Psoas muscle (tissue), 8 donors: ENCODE data around the gene SCUBE1. TPM values are rescaled to one million over a fixed set of nuclear protein-coding genes. Genes with fewer than 3 reads are reported as not detected.

Experiments used
- ATAC-seq, 4 donors: fragments of 200-7000 bp; cut with Tn5 transposase; one replicate each; pipeline ENCODE4 v1.9.1; 2020; ENCODE audit warnings: moderate library complexity in 3 of 4, mild to moderate bottlenecking in 2 of 4
- DNase-seq, 2 donors: peaks; one replicate each; pipeline ENCODE4 v3.0.0-alpha.2; 2020
- H3K27ac ChIP-seq: fragments of 200-600 bp; one replicate; pipeline ENCODE4 v1.8.0; 2022
- H3K27me3 ChIP-seq, 3 donors: fragments of 200-600 bp in 1 of 3; one replicate each; pipeline versions ENCODE4 v1.6.1 to v1.8.0; 2013 to 2022; ENCODE audit warnings: low read length in 2 of 3, mild to moderate bottlenecking in 2 of 3, moderate library complexity in 1 of 3; ENCODE audit not compliant: insufficient read depth in 3 of 3
- H3K36me3 ChIP-seq, 2 donors: fragments of 200-600 bp in 1 of 2; one replicate each; pipeline versions ENCODE4 v1.6.1 to v1.8.0; 2013 to 2022; ENCODE audit warnings: low read depth in 1 of 2, mild to moderate bottlenecking in 1 of 2, moderate library complexity in 1 of 2; ENCODE audit not compliant: insufficient read depth in 1 of 2
- H3K4me1 ChIP-seq: fragments of 200-600 bp; one replicate; pipeline ENCODE4 v1.8.0; 2022
- H3K4me3 ChIP-seq: fragments of 200-600 bp; one replicate; pipeline ENCODE4 v1.8.0; 2022; ENCODE audit warnings: mild to moderate bottlenecking
- H3K9me3 ChIP-seq: fragments of 200-600 bp; one replicate; pipeline ENCODE4 v1.8.0; 2022
- WGBS, 3 donors: extraction: QIAGEN DNeasy Blood & Tissue Kit; methylation state at CpG; one replicate each; pipeline versions ENCODE4 v1.1.6 to v1.1.7; 2013; 5-methylcytosine and 5-hydroxymethylcytosine counted together
- intact Hi-C, 2 donors: fragments of 100-400 bp; cut with DNase I; formaldehyde crosslinking; loops; one replicate each; pipeline versions ENCODE4 v1.11.0 to v1.14.2; 2022
- polyA plus RNA-seq, 3 donors: library from polyadenylated mRNA; stranded (reverse); fragments of 200-250 nt; gene quantifications; one replicate each; pipeline ENCODE4 v1.2.3, GENCODE V29; 2013
- total RNA-seq, 4 donors: library from RNA; stranded (reverse); fragmentation: NEBNext Ultra II Directional in 2 of 4; extraction: Animal tissue kit (Norgen Biotek cat#: 25700) in 2 of 4; gene quantifications; one replicate each; pipeline versions ENCODE4 v1.2.1 to v1.2.4, GENCODE V29; 2021 to 2023
- TF ChIP-seq, protein P1 (sequence below): fragments of 200-600 bp; IDR thresholded peaks from one replicate; pipeline ENCODE4 v1.8.0; 2022; ENCODE audit warnings: antibody characterized with exemption
- donor health status: healthy with polysubstance abuse.
- donor health status: DM: no; HTN: no; CAD: no; lungs with moderate emphysema.
- donor health status: Bipolar disorder and iron deficiency.
- donor health status: healthy.
- donor health status: DM: yes; HTN: yes; CAD: no.
- donor health status: DM: no; HTN: no; CAD: no.
- donor health status: DM: no; HTN: no; CAD: no.
- donor health status: DM: yes; HTN: yes; CAD: no.

Gene SCUBE1
- total and polyA plus RNA-seq, 7 donors: 0.04 to 0.19 (median 0.08) TPM

- DNase-seq: no peak
- H3K9me3 ChIP-seq: no peaks in the 10 kb centered on the region
- H3K4me1 ChIP-seq: no peaks in the 10 kb centered on the region
- no peak overlapping the region for H3K4me3 ChIP-seq
- no peak for ATAC-seq
- intact Hi-C loops: no loop called here
- no peaks in the 10 kb centered on the region for H3K36me3 ChIP-seq
- 84 to 87% (median 87%) methylated on average over 6 of the region's 6 CpGs for WGBS, 3 donors
- TF ChIP-seq, protein P1, sequence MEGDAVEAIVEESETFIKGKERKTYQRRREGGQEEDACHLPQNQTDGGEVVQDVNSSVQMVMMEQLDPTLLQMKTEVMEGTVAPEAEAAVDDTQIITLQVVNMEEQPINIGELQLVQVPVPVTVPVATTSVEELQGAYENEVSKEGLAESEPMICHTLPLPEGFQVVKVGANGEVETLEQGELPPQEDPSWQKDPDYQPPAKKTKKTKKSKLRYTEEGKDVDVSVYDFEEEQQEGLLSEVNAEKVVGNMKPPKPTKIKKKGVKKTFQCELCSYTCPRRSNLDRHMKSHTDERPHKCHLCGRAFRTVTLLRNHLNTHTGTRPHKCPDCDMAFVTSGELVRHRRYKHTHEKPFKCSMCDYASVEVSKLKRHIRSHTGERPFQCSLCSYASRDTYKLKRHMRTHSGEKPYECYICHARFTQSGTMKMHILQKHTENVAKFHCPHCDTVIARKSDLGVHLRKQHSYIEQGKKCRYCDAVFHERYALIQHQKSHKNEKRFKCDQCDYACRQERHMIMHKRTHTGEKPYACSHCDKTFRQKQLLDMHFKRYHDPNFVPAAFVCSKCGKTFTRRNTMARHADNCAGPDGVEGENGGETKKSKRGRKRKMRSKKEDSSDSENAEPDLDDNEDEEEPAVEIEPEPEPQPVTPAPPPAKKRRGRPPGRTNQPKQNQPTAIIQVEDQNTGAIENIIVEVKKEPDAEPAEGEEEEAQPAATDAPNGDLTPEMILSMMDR: no peak
- peaks cover 1 to 45% (median 5%) of the 10 kb centered on the region in 3 donors for H3K27me3 ChIP-seq
- no peak overlapping the region for H3K27ac ChIP-seq
These were observed 22.7 kb upstream of the SCUBE1 start for GRCh38 chr22:43365715-43366440.

GRCh38 chr22:43364169-43364435 lies 20.9 kb upstream of the SCUBE1 start:
- intact Hi-C loops: no loop called here
- DNase-seq (no peak), ATAC-seq (no peak)
- WGBS, 3 donors: 66 to 70% (median 69%) methylated on average over 8 of the region's 8 CpGs
- TF ChIP-seq, protein P1: no peak
- no peak overlapping the region for H3K4me3 ChIP-seq
- H3K9me3 ChIP-seq: no peaks in the 10 kb centered on the region
- no peaks in the 10 kb centered on the region for H3K4me1 ChIP-seq
- no peak overlapping the region for H3K27ac ChIP-seq
- peaks cover 2 to 30% (median 5%) of the 10 kb centered on the region in 3 donors for H3K27me3 ChIP-seq
- H3K36me3 ChIP-seq: no peaks in the 10 kb centered on the region

DNA sequence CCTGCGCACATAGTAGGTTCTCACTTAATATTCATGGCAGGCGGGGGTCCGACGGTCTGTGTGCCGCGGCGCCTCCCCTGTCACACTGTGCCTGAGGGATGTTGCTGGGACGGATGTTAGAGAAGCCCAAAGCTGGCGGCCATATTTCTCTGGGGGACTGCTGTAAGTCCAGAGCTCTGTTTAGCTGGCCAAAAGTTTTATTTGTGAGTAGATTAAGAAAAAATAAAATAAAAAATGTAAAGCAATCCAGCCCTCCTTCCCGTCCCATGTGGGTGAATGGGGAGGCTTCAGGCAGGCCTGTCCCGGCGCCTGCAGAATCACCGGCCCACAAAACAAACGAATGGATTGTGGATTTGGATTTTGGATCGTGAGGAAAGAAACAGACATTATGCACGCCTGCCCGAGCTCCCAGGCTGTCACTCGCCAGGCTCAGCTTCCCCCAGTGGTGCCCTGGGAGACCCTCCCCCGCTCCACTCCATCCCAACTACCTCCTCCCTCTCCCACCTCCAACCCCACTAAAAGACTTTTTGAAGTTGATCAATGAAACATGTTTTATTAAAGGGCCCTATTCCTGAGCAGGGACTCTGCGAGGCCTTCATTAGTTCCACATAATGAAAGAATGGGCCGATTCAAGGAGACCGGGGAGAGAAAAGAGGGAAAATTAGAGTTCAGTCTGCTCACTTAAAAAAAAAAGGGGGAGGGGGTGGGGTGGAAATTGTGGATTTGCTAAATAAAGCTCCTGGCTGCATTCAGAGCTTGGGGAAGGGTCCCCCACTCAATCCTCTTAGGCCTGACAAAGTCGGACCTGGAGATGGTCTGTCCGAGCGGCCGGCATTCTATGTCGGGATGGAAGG lies 20.4 kb upstream of the SCUBE1 start:
- no peaks in the 10 kb centered on the region for H3K9me3 ChIP-seq
- H3K27me3 ChIP-seq: peaks cover 2 to 27% (median 5%) of the 10 kb centered on the region in 3 donors
- H3K27ac ChIP-seq: no peak overlapping the region
- ATAC-seq (no peak), DNase-seq (no peak)
- H3K4me1 ChIP-seq: no peaks in the 10 kb centered on the region
- 67 to 70% (median 67%) methylated on average over 27 of the region's 27 CpGs for WGBS, 3 donors
- no peak overlapping the region for H3K4me3 ChIP-seq
- intact Hi-C loops: no loop called here
- no peaks in the 10 kb centered on the region for H3K36me3 ChIP-seq
- TF ChIP-seq, protein P1: no peak

- Histone ChIP-seq H3K36me3 (no peaks in the 10 kb centered on the region), H3K27ac (no peak overlapping the region), H3K9me3 (no peaks in the 10 kb centered on the region), H3K27me3 (peaks cover 0 to 21% (median 2%) of the 10 kb centered on the region in 3 donors), H3K4me3 (no peak overlapping the region), H3K4me1 (no peaks in the 10 kb centered on the region)
- intact Hi-C loops: no loop called here
- TF ChIP-seq, protein P1: no peak
- 52 to 59% (median 56%) methylated on average over 9 of the region's 9 CpGs for WGBS, 3 donors
- DNase-seq (no peak), ATAC-seq (no peak)
These were observed 17.4 kb upstream of the SCUBE1 start for GRCh38 chr22:43360576-43360975.
